GM18508 (cell line): ENCODE data around the gene ADK.
"Not testable (repeated sequence)": the region's sequence is repeated elsewhere in the genome, so short reads cannot be mapped to it uniquely, and the experiment has no call there.

Experiments
- ATAC-seq: cut with Tn5 transposase; IDR thresholded peaks from one replicate; pipeline ENCODE4 v1.9.1; 2021; ENCODE audit warnings: moderate number of reproducible peaks; ENCODE audit not compliant: insufficient read depth, unreplicated experiment

ADK gene

GRCh38 chr10:74451127-74451829 lies 300.3 kb downstream of the ADK start:
- no peak for ATAC-seq

- ATAC-seq = no peak
Measured at GRCh38 chr10:74453169-74453568, 302.1 kb downstream of the ADK start.

GRCh38 chr10:74457478-74457877 lies 306.5 kb downstream of the ADK start:
- ATAC-seq = not testable (repeated sequence)

- ATAC-seq = no peak
Measured at GRCh38 chr10:74460812-74461211, 309.8 kb downstream of the ADK start.

- ATAC-seq = no peak
Measured at GRCh38 chr10:74474022-74474713, 323.1 kb downstream of the ADK start.

GRCh38 chr10:74476162-74476706 lies 325.2 kb downstream of the ADK start:
- ATAC-seq = not testable (repeated sequence)

- ATAC-seq = no peak
Measured at GRCh38 chr10:74480778-74481177, 329.8 kb downstream of the ADK start.

- no peak for ATAC-seq
Measured at GRCh38 chr10:74483356-74483755, 332.3 kb downstream of the ADK start.

- no peak for ATAC-seq
Measured at GRCh38 chr10:74485283-74485682, 334.3 kb downstream of the ADK start.

GRCh38 chr10:74486659-74487058 lies 335.6 kb downstream of the ADK start:
- no peak for ATAC-seq

- ATAC-seq = no peak
Measured at GRCh38 chr10:74488907-74489306, 337.9 kb downstream of the ADK start.

GRCh38 chr10:74490551-74490950 lies 339.5 kb downstream of the ADK start:
- no peak for ATAC-seq

GRCh38 chr10:74491014-74491413 lies 340.0 kb downstream of the ADK start:
- ATAC-seq = no peak

- not testable (repeated sequence) for ATAC-seq
Measured at GRCh38 chr10:74496276-74496675, 345.3 kb downstream of the ADK start.

GRCh38 chr10:74498664-74499063 lies 347.6 kb downstream of the ADK start:
- not testable (repeated sequence) for ATAC-seq

- ATAC-seq = no peak
Measured at GRCh38 chr10:74500026-74500704, 349.1 kb downstream of the ADK start.

GRCh38 chr10:74500816-74501215 lies 349.8 kb downstream of the ADK start:
- no peak for ATAC-seq

- ATAC-seq = no peak
Measured at GRCh38 chr10:74502963-74503608, 352.1 kb downstream of the ADK start.

- no peak for ATAC-seq
Measured at GRCh38 chr10:74507951-74508350, 356.9 kb downstream of the ADK start.

GRCh38 chr10:74510594-74510993 lies 359.6 kb downstream of the ADK start:
- ATAC-seq = no peak

- no peak for ATAC-seq
Measured at GRCh38 chr10:74511051-74511450, 360.0 kb downstream of the ADK start.
